ENCODE results near the gene SOBP.

DNA sequence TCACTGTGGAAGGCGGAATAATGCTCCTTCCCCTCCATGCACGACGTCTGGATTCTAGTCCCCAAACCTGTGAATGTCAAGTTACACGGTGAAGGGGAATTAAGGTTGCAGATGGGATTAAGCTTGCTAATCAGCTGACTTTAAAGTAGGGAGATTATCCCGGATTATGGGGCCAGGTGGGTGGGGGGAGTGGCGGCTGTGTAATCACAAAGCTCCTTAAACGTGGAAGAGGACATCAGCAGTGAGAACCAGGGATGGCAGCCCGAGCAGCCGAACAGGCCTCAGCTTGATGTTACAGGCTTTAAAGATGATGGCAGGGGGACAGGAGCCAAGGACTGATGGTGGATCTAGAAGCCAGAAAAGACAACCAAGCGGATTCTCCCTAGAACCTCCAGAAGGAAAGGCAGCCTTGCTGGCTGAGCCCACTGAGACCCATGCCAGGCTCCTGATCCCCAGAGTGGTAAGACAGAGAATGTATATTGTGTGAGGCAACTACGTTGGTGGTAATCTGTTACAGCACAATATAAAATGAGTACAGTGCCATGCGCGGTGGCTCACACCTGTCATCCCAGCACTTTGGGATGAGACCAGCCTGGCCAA lies 216.7 kb downstream of the SOBP start:
- TF ChIP-seq, protein P1, sequence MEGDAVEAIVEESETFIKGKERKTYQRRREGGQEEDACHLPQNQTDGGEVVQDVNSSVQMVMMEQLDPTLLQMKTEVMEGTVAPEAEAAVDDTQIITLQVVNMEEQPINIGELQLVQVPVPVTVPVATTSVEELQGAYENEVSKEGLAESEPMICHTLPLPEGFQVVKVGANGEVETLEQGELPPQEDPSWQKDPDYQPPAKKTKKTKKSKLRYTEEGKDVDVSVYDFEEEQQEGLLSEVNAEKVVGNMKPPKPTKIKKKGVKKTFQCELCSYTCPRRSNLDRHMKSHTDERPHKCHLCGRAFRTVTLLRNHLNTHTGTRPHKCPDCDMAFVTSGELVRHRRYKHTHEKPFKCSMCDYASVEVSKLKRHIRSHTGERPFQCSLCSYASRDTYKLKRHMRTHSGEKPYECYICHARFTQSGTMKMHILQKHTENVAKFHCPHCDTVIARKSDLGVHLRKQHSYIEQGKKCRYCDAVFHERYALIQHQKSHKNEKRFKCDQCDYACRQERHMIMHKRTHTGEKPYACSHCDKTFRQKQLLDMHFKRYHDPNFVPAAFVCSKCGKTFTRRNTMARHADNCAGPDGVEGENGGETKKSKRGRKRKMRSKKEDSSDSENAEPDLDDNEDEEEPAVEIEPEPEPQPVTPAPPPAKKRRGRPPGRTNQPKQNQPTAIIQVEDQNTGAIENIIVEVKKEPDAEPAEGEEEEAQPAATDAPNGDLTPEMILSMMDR (conservative IDR thresholded peaks at IDR 0.05 in 1 of 2, IDR thresholded peaks at IDR 0.05 in 1 of 2; ENCODE audit: low read depth in 1 of 2, low read length in 2 of 2): no peak
- no peak for TF ChIP-seq EZH2 (IDR thresholded peaks at IDR 0.05; ENCODE audit: low read length, missing control alignments)
